Measurements from ENCODE around the gene A2M. TPM values are rescaled to one million over a fixed set of nuclear protein-coding genes. Genes with fewer than 3 reads are reported as not detected.

A2M gene
- polyA plus RNA-seq, 1 donor, result 74.4 TPM

DNA sequence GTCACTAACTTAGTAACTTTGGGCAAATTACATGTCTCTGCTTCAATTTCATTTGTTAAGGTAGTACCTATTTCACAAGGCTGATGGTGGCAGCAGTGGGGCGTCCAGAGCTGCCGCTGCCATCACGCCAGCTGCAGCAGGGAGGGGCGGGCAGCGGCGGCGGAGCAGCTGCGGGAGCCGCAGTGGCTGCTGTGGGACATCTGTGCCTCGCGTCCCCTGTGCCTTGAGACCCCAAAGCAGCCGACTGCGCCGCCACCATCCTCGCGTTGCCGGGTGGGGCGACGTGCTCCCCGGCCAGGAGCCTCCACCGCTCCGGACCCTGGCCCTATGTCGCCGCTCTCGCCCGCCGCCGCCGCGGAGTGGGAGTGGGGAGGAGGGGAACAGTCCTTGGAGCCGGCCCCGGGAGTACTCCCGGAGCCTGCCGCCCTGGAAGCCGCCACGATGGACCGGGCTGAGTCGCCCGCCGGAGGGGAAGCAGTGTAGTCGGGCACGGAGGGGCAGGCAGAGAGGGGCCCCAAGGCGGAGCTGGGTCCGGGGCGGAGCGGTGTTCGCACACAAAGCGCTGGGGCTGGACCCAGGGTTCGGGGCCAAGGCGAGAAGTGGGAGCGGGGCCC lies 51.4 kb downstream of the A2M start:
- peak overlapping the region; percentile 100 for H3K27ac ChIP-seq (ENCODE audit: low read length)
- WGBS (ENCODE audit: insufficient coverage, low lambda C conversion rate), result no CpG with 5 or more reads among the region's 51 CpGs
- peaks cover 24% of the 10 kb centered on the region for H3K4me1 ChIP-seq (ENCODE audit: control insufficient read depth, insufficient read depth, low read length)
- H3K4me3 ChIP-seq (ENCODE audit: low read length), result peak overlapping the region; percentile 95
- H3K36me3 ChIP-seq (ENCODE audit: control insufficient read depth, insufficient read depth, low read length), result no peaks in the 10 kb centered on the region
- peak; percentile 63 to 88 for DNase-seq
- peaks cover 7% of the 10 kb centered on the region for H3K9me3 ChIP-seq (ENCODE audit: control insufficient read depth, low read depth, low read length)
- H3K27me3 ChIP-seq (ENCODE audit: control insufficient read depth, insufficient read depth, low read length), result no peaks in the 10 kb centered on the region

DNA sequence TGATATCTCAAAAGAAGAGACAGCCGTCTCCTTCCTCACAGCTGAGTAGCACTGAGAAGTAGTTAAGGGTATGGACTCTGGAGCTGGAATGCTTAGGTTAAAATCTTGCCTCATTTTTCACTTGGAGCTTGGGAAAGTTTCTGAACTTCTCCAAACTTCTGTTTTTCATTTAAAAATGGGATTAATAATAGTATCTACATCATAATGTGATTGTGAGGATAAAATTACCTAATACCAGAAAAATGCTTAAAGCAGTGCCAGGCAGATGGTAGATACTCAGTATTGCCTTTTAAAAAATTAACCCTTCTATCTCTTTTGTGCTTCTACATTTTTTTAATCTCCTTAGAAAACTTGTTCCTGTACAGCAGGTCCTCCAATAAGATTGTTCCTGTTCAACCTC lies 63.1 kb downstream of the A2M start:
- Histone ChIP-seq H3K36me3 (ENCODE audit: control insufficient read depth, insufficient read depth, low read length) (no peaks in the 10 kb centered on the region), H3K4me3 (ENCODE audit: low read length) (no peak overlapping the region), H3K9me3 (ENCODE audit: control insufficient read depth, low read depth, low read length) (no peaks in the 10 kb centered on the region), H3K4me1 (ENCODE audit: control insufficient read depth, insufficient read depth, low read length) (no peaks in the 10 kb centered on the region), H3K27ac (ENCODE audit: low read length) (no peak overlapping the region), H3K27me3 (ENCODE audit: control insufficient read depth, insufficient read depth, low read length) (no peaks in the 10 kb centered on the region)
- WGBS (ENCODE audit: insufficient coverage, low lambda C conversion rate), result no CpG with 5 or more reads among the region's 1 CpG
- DNase-seq, result no peak

DNA sequence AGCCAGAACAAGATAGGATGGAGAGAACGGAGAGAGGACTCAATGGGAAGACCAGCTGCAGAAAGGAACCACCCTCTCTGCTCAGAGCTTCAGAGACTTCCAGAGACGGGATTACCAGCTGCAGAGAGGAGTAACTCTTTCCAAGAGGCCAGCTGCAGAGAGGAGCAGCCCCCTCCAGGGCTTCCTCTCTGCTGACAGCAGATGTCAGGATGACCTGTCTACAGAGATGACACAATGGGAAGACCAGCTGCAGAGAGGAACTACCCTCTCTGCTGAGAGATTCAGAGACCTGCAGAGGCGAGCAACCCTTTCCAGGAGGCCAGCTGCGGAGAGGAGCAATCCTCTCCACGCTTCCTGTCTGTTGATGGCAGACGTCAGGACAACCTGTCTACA lies 64.6 kb downstream of the A2M start:
- no peaks in the 10 kb centered on the region for H3K4me1 ChIP-seq (ENCODE audit: control insufficient read depth, insufficient read depth, low read length)
- no peaks in the 10 kb centered on the region for H3K9me3 ChIP-seq (ENCODE audit: control insufficient read depth, low read depth, low read length)
- WGBS (ENCODE audit: insufficient coverage, low lambda C conversion rate), result no CpG with 5 or more reads among the region's 6 CpGs
- H3K27me3 ChIP-seq (ENCODE audit: control insufficient read depth, insufficient read depth, low read length), result no peaks in the 10 kb centered on the region
- no peak overlapping the region for H3K4me3 ChIP-seq (ENCODE audit: low read length)
- no peak for DNase-seq
- H3K36me3 ChIP-seq (ENCODE audit: control insufficient read depth, insufficient read depth, low read length), result no peaks in the 10 kb centered on the region
- no peak overlapping the region for H3K27ac ChIP-seq (ENCODE audit: low read length)

DNA sequence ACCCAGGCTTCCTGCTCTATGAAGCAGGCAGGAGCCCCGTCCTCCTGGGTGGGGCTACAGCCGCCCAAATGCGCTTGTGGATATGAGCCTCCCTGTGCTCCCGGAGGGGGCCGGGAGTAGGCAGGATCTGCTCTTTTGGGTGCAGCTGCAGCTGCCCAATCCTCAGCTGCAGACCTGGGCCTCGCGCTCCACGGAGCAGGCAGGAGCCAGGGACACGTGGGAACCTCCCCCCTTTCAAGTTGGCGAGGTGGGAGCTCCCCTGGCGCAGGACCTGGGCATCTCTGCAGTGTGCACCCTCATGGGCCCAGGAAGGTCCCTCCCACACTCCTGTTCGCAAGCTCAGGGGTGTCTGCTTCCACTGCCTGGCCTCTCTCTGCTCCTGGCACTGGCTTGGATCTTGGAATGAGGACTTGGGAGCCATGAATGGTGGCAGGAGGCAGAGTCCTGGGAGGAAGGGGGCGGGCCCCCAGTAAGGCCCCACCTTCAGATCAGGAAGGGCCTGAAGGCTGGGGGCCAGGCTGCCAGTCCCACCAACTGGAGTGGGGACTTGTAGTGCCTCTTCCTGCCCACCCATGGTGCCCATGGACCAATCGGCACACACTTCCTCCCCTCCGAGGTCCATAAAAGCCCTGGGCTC lies 65.1 kb downstream of the A2M start:
- Histone ChIP-seq H3K36me3 (ENCODE audit: control insufficient read depth, insufficient read depth, low read length) (no peaks in the 10 kb centered on the region), H3K27ac (ENCODE audit: low read length) (no peak overlapping the region), H3K4me1 (ENCODE audit: control insufficient read depth, insufficient read depth, low read length) (no peaks in the 10 kb centered on the region), H3K27me3 (ENCODE audit: control insufficient read depth, insufficient read depth, low read length) (no peaks in the 10 kb centered on the region), H3K9me3 (ENCODE audit: control insufficient read depth, low read depth, low read length) (no peaks in the 10 kb centered on the region), H3K4me3 (ENCODE audit: low read length) (no peak overlapping the region)
- DNase-seq, result no peak
- no CpG with 5 or more reads among the region's 15 CpGs for WGBS (ENCODE audit: insufficient coverage, low lambda C conversion rate)

DNA sequence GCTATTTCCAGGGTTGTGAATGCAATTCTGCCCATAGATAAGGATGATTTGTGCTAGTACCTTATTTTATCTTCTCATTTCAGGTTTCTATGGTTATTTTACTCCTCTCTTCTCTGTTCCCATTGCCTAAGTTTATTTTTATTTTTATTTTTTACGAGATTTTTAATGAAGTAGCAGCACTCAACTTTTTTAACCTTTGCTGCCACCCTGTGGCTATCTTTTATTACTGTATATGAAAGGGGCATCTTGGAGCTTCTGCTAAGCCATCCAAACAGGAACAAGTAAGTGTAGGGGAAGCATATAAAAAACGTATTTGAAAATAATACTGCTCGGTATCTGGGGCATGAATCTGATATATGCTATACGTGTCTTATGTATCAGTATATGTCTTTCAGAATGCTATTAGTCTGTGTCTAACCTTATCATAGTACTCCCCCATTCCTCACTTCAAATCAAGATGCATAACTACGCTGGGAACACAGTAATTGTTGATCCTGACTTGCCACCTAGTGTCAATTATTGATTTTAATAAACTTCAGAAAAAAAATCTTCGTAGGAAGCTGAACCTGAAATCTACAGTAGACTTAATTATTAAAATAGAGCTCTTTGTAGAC lies 66.1 kb downstream of the A2M start:
- Histone ChIP-seq H3K4me3 (ENCODE audit: low read length) (no peak overlapping the region), H3K27ac (ENCODE audit: low read length) (no peak overlapping the region), H3K4me1 (ENCODE audit: control insufficient read depth, insufficient read depth, low read length) (no peaks in the 10 kb centered on the region), H3K27me3 (ENCODE audit: control insufficient read depth, insufficient read depth, low read length) (no peaks in the 10 kb centered on the region), H3K36me3 (ENCODE audit: control insufficient read depth, insufficient read depth, low read length) (no peaks in the 10 kb centered on the region), H3K9me3 (ENCODE audit: control insufficient read depth, low read depth, low read length) (no peaks in the 10 kb centered on the region)
- WGBS (ENCODE audit: insufficient coverage, low lambda C conversion rate), result 28% methylated on average over 5 of the region's 6 CpGs
- peak in 1 of 2 donors; percentile 21 for DNase-seq

DNA sequence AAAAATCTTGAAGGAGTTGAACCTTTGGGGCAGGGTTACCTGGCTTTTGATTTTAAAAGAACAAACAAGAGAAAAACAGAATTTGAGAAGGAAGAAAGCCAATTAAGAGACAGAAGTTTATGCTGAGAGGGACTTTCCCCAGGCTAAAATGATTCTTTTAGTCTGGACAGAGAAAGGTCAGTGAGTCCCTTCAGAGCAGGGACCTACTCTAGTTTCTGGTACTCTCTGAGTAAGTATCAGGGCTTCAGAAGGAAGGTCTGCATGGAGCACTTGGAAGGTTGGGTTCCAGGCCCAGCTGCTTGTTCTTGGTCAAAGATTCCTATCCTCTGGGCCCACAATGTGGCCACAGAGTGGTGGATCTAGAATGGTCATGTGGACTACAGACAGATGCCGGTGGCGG lies 66.8 kb downstream of the A2M start:
- Histone ChIP-seq H3K4me3 (ENCODE audit: low read length) (no peak overlapping the region), H3K36me3 (ENCODE audit: control insufficient read depth, insufficient read depth, low read length) (no peaks in the 10 kb centered on the region), H3K27ac (ENCODE audit: low read length) (no peak overlapping the region), H3K9me3 (ENCODE audit: control insufficient read depth, low read depth, low read length) (no peaks in the 10 kb centered on the region), H3K4me1 (ENCODE audit: control insufficient read depth, insufficient read depth, low read length) (no peaks in the 10 kb centered on the region), H3K27me3 (ENCODE audit: control insufficient read depth, insufficient read depth, low read length) (no peaks in the 10 kb centered on the region)
- WGBS (ENCODE audit: insufficient coverage, low lambda C conversion rate), result 100% methylated on average over 2 of the region's 2 CpGs
- no peak for DNase-seq

DNA sequence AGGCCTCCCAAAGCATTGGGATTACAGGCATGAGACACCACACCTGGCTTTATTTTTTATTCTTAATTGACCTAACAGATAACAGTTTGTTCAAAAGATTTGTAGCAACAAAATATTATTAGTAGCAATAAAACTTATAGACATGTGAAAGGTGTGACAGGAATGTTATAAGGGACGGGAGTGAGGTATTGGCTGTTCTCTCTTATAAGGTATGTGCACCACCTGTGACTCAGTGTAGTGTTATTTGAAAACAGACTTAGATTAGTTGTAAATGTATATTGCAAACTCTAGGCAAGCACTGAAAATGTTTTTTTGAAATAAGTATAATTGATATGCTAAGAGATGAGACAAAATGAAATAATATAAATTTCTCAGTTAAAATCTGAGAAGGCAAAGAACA lies 68.6 kb downstream of the A2M start:
- Histone ChIP-seq H3K4me1 (ENCODE audit: control insufficient read depth, insufficient read depth, low read length) (no peaks in the 10 kb centered on the region), H3K9me3 (ENCODE audit: control insufficient read depth, low read depth, low read length) (no peaks in the 10 kb centered on the region), H3K27me3 (ENCODE audit: control insufficient read depth, insufficient read depth, low read length) (no peaks in the 10 kb centered on the region), H3K4me3 (ENCODE audit: low read length) (no peak overlapping the region), H3K27ac (ENCODE audit: low read length) (no peak overlapping the region), H3K36me3 (ENCODE audit: control insufficient read depth, insufficient read depth, low read length) (no peaks in the 10 kb centered on the region)
- DNase-seq, result no peak
- 55% methylated on average over 1 of the region's 1 CpG for WGBS (ENCODE audit: insufficient coverage, low lambda C conversion rate)

DNA sequence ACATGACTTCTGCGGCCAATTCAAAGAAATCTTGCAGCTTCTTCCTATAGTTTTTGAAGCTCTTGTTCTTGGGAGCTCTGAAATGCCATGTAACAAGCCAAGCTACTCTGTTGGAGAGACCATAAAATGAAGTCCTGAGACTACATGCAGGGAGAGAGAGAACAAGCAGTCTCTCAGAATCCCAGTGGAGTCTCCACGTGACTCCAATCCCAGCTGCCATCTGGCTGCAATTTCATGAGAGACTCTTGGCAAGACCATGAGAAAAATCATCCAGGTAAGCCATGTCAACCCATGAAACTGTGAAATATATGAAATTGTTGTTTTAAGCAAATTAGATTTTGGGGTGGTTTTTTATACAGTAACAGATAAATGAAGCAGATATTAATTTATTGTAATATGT lies 72.0 kb downstream of the A2M start:
- Histone ChIP-seq H3K4me1 (ENCODE audit: control insufficient read depth, insufficient read depth, low read length) (no peaks in the 10 kb centered on the region), H3K27me3 (ENCODE audit: control insufficient read depth, insufficient read depth, low read length) (no peaks in the 10 kb centered on the region), H3K9me3 (ENCODE audit: control insufficient read depth, low read depth, low read length) (no peaks in the 10 kb centered on the region), H3K36me3 (ENCODE audit: control insufficient read depth, insufficient read depth, low read length) (no peaks in the 10 kb centered on the region), H3K4me3 (ENCODE audit: low read length) (no peak overlapping the region), H3K27ac (ENCODE audit: low read length) (no peak overlapping the region)
- no peak for DNase-seq
- WGBS (ENCODE audit: insufficient coverage, low lambda C conversion rate), result no CpG with 5 or more reads among the region's 2 CpGs

DNA sequence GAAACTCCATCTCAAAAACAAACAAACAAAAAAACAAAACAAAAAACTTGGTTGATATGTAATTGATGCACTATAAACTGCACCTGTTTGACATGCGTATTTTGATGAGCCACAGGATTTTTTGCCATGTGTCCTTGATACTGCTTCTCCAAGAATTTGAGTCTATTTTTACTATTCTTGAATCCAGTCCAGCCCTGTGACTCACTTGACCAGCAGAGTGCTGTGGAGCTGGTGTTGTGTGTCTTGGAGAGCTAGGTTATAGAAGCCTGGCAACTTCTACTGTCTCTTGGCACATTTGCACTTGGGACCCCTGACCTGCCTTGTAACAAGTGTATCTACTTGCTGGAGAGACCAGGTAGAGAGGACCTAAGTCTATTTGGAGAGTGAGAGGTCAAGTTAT lies 74.4 kb downstream of the A2M start:
- Histone ChIP-seq H3K4me3 (ENCODE audit: low read length) (no peak overlapping the region), H3K27me3 (ENCODE audit: control insufficient read depth, insufficient read depth, low read length) (no peaks in the 10 kb centered on the region), H3K9me3 (ENCODE audit: control insufficient read depth, low read depth, low read length) (no peaks in the 10 kb centered on the region), H3K4me1 (ENCODE audit: control insufficient read depth, insufficient read depth, low read length) (no peaks in the 10 kb centered on the region), H3K27ac (ENCODE audit: low read length) (no peak overlapping the region), H3K36me3 (ENCODE audit: control insufficient read depth, insufficient read depth, low read length) (no peaks in the 10 kb centered on the region)
- no peak for DNase-seq
- no CpG with 5 or more reads among the region's 1 CpG for WGBS (ENCODE audit: insufficient coverage, low lambda C conversion rate)

DNA sequence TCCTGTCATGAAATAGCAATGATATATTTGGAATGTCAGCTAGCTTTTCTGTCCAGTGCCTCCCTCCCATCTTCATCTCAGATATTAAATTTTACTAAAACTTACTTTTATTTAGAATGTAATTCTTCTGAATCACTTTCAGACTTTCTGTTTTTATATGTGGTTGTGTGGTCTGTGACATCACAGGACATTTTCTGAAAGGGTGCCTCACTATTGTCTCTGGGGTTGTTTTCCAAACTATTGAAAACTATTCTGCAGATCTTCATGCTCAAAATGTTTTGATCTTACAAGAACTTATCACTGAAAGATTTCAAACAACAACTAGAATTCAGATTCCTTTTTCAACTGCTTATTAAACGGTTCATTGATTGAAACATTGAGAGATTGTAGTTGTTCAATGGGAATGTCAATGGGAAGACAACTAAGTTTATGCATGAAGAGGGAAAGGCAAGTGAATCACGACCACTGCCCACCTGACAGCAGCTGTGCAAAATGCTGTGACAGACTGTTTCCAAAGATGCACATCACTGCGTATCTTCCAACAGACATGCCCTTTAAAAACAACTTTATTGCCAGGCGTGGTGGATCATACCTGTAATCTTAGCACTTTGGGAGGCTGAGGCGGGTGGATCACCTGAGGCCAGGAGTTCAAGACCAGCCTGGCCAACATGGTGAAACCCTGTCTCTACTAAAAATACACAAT lies 75.1 kb downstream of the A2M start:
- Histone ChIP-seq H3K36me3 (ENCODE audit: control insufficient read depth, insufficient read depth, low read length) (no peaks in the 10 kb centered on the region), H3K9me3 (ENCODE audit: control insufficient read depth, low read depth, low read length) (no peaks in the 10 kb centered on the region)
- 73% methylated on average over 2 of the region's 5 CpGs for WGBS (ENCODE audit: insufficient coverage, low lambda C conversion rate)

More for the DNA sequence above, 75.1 kb downstream of the A2M start:
- H3K4me1 ChIP-seq (ENCODE audit: control insufficient read depth, insufficient read depth, low read length), result no peaks in the 10 kb centered on the region
- no peak for DNase-seq
- H3K4me3 ChIP-seq (ENCODE audit: low read length), result no peak overlapping the region
- H3K27ac ChIP-seq (ENCODE audit: low read length), result no peak overlapping the region
- no peaks in the 10 kb centered on the region for H3K27me3 ChIP-seq (ENCODE audit: control insufficient read depth, insufficient read depth, low read length)
